ENCODE measurements around the gene STEAP4.
"Not testable (repeated sequence)": the region's sequence is repeated elsewhere in the genome, so short reads cannot be mapped to it uniquely, and the experiment has no call there.

Gene STEAP4

DNA sequence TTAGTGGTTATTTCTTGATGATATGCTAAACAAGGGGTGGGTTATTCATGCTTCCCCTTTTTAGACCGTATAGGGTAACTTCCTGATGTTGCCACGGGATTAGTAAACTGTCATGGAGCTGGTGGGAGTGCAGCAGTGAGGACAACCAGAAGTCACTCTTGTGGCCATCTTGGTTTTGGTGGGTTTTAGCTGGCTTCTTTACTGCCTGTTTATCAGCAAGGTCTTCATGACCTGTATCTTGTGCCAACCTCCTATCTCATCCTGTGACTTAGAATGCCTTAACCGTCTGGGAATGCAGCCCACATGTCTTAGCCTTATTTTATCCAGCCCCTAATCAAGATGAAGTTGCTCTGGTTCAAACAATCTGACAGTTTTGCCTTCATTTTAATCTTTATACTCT lies 41.7 kb downstream of the STEAP4 start:
- DNase-seq, result not testable (repeated sequence)

DNA sequence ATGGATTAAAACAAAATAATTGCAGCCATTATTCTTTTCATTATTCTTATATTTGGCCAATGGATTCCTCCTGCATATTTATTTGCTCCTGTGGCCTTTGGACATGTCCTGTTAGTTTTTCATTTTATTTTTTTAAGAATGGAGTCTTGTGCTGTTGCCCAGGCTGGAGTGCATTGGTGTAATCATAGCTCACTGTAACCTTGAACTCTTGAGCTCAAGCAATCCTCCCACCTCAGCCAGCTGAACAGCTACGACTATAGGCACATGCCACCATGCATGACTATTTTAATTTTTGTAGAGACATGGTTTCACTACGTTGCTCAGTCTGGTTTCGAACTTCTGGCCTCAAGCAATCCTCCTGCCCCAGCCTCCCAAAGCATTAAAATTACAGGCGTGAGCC lies 44.1 kb downstream of the STEAP4 start:
- DNase-seq, result no peak

DNA sequence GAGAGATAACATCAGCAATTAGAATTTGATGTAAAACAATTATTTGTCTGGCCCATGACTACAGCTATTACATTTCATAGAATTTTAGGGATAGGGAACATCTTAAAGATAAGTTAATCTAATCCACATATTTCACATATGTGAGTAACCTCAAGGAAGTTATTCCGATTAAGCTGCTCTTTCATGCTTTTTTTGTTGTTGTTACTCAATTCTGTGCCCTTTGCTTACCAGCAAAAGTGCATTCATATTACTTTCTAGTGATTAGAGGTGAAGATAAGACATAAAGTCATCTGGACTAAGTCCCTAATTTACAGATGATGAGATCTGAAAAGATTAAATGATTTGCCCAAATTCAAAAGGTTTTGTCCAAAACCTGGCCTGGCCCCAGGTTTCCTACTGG lies 46.0 kb downstream of the STEAP4 start:
- DNase-seq, result no peak

DNA sequence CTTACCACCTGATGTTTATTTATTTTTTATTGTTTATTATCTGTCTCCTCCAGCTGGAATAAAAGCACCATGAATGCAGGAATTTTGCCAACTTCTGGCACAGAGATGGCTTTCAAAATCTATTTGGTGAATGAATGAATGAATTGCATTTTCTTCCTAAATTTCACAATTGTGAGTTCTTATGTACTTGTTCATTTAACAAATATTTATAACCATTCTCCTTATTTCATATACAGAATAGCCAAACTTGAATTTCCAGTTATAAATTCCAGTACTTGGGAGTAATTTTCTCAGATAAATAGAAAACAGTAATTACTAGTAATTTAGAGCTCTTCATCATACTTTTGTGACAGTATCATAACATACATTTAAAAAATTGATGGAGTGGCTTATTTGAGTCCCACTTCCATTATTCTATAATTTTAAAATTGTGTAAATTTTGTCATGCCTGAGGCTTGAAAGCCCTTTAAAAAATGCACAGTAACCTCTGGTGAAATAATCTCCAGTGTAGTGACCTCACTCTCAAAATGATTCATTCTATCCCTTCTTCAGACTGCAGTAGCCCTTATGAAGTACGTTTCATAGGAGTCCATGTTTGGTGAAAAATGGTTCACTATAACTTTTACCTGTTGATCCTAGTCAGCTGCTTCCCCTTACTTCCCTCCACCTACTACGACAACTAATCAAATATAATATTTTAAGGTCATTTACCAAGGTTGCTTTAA lies 46.9 kb downstream of the STEAP4 start:
- no peak for DNase-seq

DNA sequence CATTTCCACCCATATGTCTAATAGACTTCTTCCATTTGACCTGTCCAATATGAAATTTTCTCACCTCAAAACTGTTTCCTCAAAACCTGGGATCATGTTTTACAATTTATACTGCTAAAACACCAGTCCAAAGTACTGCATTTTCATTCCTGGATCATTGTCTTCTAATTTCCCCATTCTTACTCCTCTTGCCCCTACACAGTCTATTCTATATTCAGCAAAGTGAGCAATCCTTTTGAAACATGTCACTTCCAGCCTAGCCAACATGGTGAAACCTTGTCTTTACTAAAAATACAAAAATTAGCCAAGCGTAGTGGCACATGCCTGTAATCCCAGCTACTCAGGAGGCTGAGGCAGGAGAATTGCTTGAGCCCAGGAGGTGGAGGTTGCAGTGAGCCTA lies 48.4 kb downstream of the STEAP4 start:
- DNase-seq, result not testable (repeated sequence)

DNA sequence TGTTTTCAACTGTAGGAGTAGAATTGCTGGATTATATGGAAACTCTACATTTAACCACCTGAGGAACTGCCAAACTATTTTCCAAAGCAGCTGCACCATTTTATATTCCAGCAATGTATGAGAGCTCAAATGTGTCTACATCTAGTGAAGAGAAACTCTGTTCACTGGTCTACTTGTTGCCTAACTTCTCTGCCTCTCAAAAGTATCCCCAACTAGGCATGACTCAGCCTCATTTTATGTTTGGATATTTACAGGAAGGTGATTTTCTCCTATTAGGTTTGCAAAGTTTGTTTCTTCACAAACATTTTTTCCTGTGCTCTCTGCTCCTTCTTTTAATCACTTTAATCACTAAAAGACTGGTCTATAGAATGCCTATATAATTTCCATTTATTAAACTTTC lies 49.8 kb downstream of the STEAP4 start:
- no peak for DNase-seq

DNA sequence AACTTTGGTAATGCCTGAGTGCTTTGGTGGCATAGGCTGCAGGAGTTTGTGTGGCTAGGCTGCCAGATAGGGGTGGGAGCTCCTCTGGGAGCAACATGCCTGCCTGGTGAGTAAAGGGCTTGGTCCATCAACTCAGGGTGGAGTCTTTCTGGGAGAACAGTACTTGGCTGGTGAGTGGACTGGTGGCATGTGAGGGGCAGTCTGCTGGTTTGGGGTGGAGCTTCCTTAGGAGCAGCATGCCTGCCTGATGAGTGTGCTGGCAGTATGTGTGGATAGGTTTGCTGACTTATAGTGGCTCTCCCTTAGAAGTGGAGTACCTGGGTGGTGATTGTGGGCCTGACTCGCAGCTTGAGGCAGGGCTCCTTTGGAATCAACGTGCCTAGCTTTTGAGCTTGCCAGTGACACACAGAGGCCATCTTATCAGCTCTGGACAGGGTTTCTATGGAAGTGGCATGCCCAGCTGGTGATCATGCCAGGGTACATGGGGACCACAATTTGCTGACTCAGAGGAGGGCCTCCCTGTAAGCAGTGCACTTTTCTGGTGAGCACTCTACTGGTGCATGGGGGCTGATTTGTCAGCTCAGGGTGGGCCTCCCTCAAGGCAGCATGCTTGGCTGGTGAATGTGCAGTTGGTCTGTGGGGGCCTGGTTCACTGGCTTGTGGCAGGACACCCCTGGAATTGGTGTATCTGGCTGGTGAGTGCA lies 51.8 kb downstream of the STEAP4 start:
- DNase-seq, result peak; percentile 76

DNA sequence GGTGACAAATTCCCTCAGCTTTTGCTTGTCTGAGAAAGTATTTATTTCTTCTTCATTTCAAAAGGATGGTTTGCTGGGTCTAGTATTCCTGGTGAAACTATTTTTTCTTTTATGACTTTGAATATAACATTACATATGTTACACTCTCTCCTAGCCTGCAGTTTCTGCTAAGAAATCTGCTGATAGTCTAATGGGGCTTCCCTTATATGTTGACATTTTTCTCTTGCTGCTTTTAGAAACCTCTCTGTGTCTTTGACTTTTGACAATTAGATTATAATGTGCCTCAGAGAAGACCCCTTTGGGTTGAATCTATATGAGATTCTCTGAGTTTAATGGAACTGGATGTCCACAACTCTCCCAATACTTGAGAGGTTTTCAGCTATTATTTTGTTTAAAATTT lies 53.1 kb downstream of the STEAP4 start:
- DNase-seq, result no peak

DNA sequence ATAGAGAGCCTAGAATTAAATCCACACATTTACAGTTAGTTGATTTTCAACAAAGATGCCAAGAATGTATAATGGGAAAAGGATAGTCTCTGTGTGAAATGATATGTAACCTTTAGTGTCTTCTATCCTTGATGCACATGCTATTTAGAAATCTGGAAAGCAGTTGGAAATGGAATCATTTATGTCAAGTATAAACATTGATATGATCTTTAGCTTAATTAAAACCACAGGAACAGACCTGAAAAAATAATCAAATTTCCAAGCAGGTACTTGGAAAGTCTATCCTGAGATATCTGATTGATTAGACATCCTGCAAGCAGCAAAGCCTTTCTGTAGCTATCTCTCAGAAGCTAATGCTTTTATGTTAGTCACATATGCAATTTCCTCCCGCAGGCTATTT lies 62.4 kb downstream of the STEAP4 start:
- DNase-seq, result no peak

DNA sequence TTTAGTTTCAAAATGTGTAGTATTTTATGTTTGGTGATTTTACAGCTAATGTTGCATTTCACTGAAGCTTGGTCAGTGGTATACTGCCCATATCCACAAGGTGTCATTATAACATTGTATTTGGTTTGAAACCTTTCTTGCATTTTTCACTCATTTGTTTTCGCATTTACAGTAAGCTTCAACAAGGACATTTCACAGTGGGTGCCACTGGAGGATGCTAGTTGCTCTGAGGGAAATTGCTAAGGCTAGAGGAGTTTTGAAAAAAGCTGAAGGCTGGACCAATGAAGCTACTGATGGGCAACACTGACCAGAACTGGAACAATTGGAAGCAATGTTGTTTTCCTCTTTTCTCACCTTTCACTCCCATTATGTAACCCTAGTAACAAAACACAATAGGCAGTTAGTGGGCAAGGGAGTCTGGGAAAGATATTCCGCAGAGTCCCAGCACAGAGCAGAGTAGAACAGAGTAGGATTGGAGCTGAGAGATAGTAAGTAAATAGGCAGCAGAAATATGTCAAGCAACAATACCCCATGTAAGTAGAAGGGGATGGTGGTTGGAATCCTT lies 63.3 kb downstream of the STEAP4 start:
- DNase-seq, result no peak

DNA sequence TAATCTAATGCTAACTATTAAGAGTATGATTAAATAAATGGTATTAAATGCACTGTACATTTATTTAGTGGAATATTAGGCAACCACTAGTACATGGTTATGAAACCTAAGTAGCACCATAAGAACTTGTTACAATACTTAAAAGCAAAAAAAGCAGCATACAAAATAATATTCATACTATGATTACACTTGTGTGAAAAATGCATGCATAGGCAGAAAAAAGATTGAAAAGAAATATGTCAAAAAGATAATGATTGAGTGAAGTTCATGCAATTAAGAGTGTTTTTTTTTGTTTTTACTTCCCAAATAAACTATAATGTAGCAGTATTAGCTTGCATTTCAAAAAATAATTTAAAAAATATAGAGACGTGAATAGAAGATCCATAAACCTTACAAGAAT lies 66.8 kb downstream of the STEAP4 start:
- DNase-seq, result no peak

DNA sequence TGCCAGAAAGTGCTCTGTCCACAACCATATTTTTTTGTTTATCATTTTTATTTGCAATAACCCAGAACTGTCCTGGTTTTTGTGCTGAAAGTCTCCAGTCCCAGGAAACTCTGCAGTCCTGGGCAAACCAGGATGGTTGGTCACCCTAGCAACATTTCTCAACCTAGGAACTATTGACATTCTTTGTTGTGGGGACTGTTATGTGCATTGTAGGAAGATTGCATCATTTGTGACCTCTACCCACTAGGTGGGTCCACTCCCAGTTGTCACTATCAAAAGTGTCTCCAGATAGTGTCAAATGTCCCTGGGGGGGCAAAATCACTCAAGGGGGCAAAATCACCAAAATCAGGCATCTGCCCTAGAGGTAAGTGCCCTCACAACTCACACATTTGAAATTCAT lies 72.9 kb downstream of the STEAP4 start:
- no peak for DNase-seq

DNA sequence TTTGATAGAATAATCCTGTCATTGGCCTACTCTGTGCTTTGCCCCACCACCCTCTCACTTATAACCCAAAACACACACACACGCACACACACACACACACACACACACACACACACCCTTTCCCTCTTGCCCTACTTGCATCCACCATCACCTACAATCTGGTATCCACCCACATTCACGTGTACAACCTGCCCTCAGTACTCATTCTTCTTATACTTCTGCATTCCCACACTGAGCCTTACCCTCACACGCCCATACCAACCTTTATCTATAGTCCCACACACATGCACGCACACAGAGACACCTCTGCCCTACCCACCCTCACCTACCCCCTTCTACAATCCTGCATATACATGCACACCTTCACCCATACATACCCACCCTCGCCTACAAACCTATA lies 76.0 kb downstream of the STEAP4 start:
- no peak for DNase-seq

DNA sequence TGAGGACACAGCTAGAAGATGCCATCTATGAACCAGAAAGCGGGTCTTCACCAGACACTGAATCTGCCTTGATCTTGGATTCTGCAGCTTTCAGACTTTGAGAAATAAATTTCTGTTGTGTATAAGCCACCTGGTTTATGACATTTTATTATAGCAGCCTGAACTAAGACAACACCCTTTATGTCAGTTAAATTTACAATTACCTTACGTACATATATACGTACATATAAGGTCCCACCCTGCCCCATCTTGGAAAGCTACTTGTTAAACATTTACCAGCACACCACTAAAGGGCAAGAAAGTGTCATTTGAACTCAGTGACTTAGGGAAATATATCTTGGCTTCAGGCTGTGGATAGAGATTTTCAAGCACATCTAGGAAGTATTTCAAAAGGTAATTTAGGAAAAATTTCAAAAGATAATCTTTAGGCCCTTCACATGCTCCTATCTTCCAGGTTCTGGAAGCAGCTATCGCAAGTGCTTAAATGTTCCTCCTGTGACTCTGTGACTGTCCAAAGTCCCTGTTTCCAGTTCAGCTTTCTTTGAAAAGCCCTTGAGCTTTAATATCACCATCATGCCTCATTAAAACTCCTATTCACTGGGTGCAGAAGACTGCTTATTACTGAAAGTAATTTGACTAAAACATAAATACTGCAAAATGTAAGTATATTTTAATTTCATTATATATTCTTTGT lies 77.2 kb downstream of the STEAP4 start:
- DNase-seq, result no peak

DNA sequence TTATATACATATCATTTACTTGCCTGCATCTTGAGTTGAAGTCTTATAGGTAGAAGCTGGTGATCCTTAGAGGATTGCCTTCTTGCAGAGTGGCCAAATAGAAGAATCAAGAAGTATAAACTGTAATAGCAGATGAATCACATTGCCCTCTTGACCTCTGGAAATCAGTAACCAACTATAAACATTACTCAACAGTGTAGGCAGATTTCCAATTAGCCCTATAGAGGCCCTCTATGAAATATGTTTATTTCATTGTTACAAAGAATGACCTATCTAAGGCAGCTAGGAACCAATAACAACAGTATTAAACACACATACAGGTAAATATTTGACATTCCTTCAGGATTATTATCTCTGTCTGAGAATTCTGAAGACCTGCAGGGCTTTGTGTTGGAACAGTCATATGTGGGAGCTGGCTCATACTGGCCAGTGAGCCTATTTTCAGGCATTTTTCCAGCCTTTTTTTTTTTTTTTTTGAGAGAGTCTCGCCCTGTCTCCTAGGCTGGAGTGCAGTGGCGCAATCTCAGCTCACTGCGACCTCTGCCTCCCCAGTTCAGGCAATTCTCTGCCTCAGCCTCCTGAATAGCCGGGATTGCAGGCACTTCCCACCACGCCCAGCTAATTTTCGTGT lies 79.7 kb downstream of the STEAP4 start:
- no peak for DNase-seq

DNA sequence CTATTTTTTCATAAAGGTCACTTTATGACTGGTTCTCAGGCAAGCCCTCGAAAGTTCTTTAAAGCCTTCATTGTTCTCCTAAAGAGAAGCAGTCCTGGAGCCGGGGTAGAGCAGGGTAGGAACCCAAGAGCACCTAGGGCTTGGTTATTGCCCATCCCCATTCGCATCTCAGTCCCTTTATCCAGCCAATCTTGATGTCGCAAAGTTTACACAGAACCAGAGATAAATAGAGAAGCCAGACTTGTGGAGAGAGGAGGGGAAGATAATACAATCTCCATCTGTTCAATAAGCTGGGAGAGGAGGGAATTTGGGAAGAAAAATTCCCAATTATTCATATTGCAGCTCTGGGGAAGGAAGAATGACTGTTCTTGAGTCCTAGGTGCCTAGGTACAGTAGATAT lies 80.5 kb downstream of the STEAP4 start:
- DNase-seq, result no peak

DNA sequence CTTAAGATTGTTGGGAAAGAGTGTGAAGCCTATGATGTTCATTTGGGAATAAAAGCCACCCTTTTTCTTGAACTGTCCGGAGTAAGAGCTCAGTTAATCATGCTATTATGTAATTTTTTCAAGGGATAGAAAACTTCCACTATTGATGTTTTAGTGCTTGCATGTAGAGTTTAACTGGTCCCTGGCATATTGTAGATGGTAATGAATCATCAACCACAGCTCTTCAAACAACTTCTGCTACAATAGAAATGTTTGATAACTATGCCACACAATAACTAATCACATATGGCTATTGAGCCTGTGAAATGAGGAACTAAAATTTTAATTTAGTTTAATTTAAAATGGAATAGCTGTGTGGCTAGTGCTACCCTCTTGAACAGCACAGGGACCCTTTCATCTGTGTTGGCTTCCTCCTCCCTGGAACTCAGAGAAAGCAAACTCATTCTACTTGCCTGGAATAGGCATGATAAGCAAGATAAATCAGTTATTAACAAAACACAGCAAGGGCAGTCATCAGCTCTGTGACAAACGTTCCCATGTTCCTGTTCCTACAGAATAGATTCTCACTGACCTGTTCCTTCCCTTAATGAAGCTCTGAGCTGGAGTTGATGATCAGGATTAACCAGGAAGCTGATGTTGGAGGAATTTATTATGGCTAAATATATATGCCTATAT lies 82.0 kb downstream of the STEAP4 start:
- no peak for DNase-seq

DNA sequence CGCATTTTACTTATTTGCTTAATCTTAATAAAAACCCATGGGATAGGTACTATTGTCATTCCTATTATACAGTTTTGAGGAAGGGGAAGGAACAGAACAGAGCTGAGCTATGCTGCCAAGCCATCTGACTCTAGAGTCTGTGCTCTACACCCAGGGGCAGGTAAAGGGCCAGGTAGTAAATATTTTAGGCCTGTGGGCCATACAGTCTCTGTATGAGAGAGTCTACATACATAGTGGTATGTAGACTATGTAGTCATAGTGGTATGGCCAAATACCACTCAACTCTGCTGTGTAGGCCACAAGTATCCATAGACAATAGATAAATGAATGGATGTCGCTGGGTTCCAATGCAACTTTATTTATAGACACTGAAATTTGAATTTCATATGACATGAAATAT lies 83.4 kb downstream of the STEAP4 start:
- no peak for DNase-seq
